ENCODE data around the gene HDGF. TPM values are rescaled to one million over a fixed set of nuclear protein-coding genes. Genes with fewer than 3 reads are reported as not detected.

HDGF gene
- total RNA-seq, 4 donors from 2014 or later = 124 to 239 (median 167) TPM

DNA sequence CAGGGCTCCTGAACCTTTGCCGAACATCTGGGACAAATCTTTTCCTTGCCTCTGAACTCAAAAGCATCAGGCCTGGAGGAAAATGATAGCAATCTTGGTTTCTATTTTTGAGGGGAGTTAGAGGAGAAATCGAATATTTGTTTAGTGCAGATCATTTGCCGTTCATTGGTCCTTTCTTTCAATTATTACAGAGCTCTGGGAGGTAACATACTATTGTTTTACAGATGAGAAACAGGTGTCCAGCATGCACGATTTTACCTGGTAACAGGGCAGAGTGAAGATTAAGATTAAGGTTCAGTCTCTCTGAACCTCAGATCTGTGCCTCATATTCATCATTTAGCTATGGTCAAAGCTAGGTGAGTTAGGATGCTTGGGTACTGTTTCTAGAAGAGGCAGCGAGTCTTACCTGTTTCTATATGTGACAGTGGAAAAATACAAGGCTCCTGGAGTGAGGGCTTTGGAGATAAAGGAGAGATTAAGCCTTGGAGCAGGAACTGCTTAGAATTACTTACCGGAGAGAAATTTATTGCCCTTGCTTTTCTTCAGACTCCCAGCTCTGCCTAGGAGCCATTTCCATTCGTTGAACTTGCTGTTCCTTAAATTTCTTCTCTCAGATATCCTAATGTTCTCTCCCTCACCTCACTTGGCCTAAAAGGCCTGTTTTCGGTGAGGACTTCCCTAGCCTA, 17.3 kb upstream of the HDGF start:
- 39% methylated on average over 8 of the region's 8 CpGs for WGBS
- intact Hi-C loops (cut with DNase I) = no loop called here
- Histone ChIP-seq H3K4me1 (peaks cover 53 to 70% (median 68%) of the 10 kb centered on the region in 4 donors), H3K4me3 (peak overlapping the region; percentile 93 to 99 (median 96)), H3K9me3 (no peaks in the 10 kb centered on the region), H3K27ac (replicated peaks in 1 of 4) (peak overlapping the region in 3 of 4 donors; percentile 96 to 97 (median 97)), H3K27me3 (no peaks in the 10 kb centered on the region), H3K36me3 (peaks cover 0 to 23% (median 12%) of the 10 kb centered on the region in 4 donors)
- DNase-seq (ENCODE audit: extremely low spot score) = no peak
- no peak for TF ChIP-seq EP300 (IDR thresholded peaks at IDR 0.05)
- no peak for TF ChIP-seq POLR2AphosphoS5 (IDR thresholded peaks at IDR 0.05)
- TF ChIP-seq CTCF (IDR thresholded peaks at IDR 0.05) = no peak
- TF ChIP-seq POLR2A (IDR thresholded peaks at IDR 0.05; ENCODE audit: low read depth) = no peak

- H3K27ac ChIP-seq (replicated peaks in 1 of 4) = peak overlapping the region; percentile 95 to 97 (median 96)
- WGBS = under 1% methylated on average over 11 of the region's 31 CpGs
- no peaks in the 10 kb centered on the region for H3K9me3 ChIP-seq
- peak in 1 of 2 donors; percentile 10 for TF ChIP-seq POLR2AphosphoS5 (IDR thresholded peaks at IDR 0.05)
- TF ChIP-seq CTCF (IDR thresholded peaks at IDR 0.05) = no peak
- H3K4me1 ChIP-seq = peaks cover 46 to 65% (median 61%) of the 10 kb centered on the region in 4 donors
- peaks cover 0 to 23% (median 12%) of the 10 kb centered on the region in 4 donors for H3K36me3 ChIP-seq
- H3K27me3 ChIP-seq = no peaks in the 10 kb centered on the region
- DNase-seq (ENCODE audit: extremely low spot score) = no peak
- intact Hi-C loops (cut with DNase I) = loop anchor here (1.0 kb wide), 1 partner anchor 40 kb away; the partner anchor contains the start of genes ISG20L2 and METTL25B
- peak overlapping the region; percentile 93 to 99 (median 96) for H3K4me3 ChIP-seq
These were observed 16.6 kb upstream of the HDGF start for GRCh38 chr1:156767879-156768604.

DNA sequence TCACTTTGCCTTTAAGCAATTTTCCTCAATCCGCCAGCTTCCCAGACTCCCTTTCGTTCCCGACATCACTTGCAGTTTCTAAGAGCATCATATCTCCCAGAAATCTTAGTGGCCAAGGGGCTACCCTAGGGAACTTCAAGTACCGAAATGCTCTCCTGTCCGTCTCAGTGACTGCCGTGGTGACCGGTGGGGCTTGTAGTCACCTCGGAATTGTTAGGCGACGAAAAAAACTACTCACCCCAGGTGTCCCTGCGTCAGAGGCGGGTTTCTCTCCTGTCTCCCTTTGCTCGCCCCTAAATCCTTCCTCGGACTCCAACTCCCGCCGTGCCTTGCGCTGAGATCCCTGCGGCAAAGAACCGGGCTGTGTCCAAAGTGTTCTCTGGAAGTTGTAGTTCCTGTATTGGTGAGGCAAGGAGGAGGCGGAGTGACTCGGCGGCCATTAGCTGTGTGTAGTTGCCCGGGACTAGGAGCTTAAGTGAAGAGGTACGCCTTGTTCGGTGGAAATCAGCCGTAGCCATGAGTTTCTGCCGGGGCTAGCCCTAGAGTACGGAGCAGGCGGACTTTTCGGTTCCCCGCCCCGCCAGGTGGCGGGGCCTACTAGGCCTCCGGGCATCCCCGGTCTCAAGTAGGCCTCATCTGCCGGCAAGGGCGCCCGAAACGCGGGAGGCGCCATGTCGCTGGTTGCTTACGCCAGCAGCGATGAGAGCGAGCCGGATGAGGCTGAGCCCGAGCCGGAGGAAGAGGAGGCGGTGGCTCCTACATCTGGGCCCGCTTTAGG, 15.8 kb upstream of the HDGF start, which contains the start of gene PRCC:
Gene PRCC, plus strand, starts transcription at position 435 of the 778 bp plus-strand sequence. Its CDS starts 237 bp downstream, at position 672.
- Histone ChIP-seq H3K27ac (replicated peaks in 1 of 4) (peak within 1 kb of the TSS; percentile 95 to 97 (median 96)), H3K9me3 (no peaks in the 10 kb centered on the region), H3K36me3 (peaks cover 0 to 22% (median 12%) of the 10 kb centered on the region in 4 donors), H3K27me3 (no peaks in the 10 kb centered on the region), H3K4me1 (peaks cover 40 to 57% (median 53%) of the 10 kb centered on the region in 4 donors), H3K4me3 (peak within 1 kb of the TSS; percentile 93 to 99 (median 96))
- intact Hi-C loops (cut with DNase I) = loop anchor here (1.0 kb wide), 1 partner anchor 39 kb away; the partner anchor contains the start of genes ISG20L2 and METTL25B
- WGBS = 1% methylated on average over 31 of the region's 50 CpGs
- DNase-seq (ENCODE audit: extremely low spot score) = peak; percentile 99
- TF ChIP-seq EP300 (IDR thresholded peaks at IDR 0.05) (no peak), POLR2A (IDR thresholded peaks at IDR 0.05; ENCODE audit: low read depth) (no peak), POLR2AphosphoS5 (IDR thresholded peaks at IDR 0.05) (peak; percentile 83 to 92), CTCF (IDR thresholded peaks at IDR 0.05) (peak in 1 of 3 experiments; percentile 9)

GRCh38 chr1:156766298-156767100, 15.0 kb upstream of the HDGF start:
- TF ChIP-seq EP300 (IDR thresholded peaks at IDR 0.05) (no peak), POLR2A (IDR thresholded peaks at IDR 0.05; ENCODE audit: low read depth) (no peak), CTCF (IDR thresholded peaks at IDR 0.05) (no peak)
- peaks cover 39 to 49% (median 45%) of the 10 kb centered on the region in 4 donors for H3K4me1 ChIP-seq
- intact Hi-C loops (cut with DNase I) = loop anchor here (1.0 kb wide), 1 partner anchor 38 kb away; the partner anchor contains the start of genes ISG20L2 and METTL25B
- H3K27me3 ChIP-seq = no peaks in the 10 kb centered on the region
- H3K9me3 ChIP-seq = no peaks in the 10 kb centered on the region
- DNase-seq (ENCODE audit: extremely low spot score) = no peak
- H3K4me3 ChIP-seq = peak overlapping the region; percentile 93 to 99 (median 96)
- WGBS = 10% methylated on average over 14 of the region's 14 CpGs
- peaks cover 0 to 14% (median 12%) of the 10 kb centered on the region in 4 donors for H3K36me3 ChIP-seq
- H3K27ac ChIP-seq (replicated peaks in 1 of 4) = peak overlapping the region; percentile 83 to 97 (median 96)
